HL-60/S4 (cell line): Measurements from ENCODE around the gene CBR4.
"Not testable (repeated sequence)": the region's sequence is repeated elsewhere in the genome, so short reads cannot be mapped to it uniquely, and the experiment has no call there.

Source experiments
- in situ Hi-C: fragments of 300-500 bp; cut with MboI; formaldehyde crosslinking; loops from 2 replicates; pipeline ENCODE4 v1.14.3; 2022; ENCODE audit warnings: low sequenced_read_pairs

The CBR4 gene

DNA sequence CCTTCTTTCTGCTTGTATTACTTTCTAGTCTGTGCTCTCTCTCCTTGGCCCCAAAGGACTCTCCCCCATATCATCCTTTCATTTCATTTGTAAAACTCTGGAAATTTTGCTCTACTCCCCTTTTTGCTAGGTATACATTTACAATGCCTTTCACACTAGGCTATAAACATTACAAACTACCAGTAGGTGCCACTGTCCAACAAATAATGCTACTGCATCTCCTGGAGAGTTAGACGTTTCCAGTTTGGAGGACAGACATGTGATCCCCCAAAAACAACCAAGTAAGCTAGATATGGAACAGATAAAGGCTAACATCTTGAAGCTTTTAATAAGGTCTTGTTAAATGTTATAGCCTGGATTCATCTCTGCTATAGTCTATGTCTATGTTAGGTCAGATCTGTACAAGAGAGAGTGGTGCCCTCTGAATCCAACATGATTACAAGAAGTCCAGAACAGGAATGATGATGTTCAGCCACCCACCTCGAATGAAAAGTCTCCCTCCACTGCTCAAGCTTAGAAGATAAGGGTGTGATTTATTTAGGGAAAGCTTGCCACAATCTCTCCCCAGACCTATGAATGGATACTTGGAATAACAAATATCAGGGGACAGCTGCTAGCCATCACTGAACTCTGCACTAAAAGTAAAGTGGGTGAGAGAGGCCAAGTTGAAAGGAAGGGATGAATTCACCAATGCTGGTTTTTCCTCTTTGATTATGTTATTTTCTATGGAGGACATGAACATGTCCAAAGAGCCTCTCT lies 14.3 kb downstream of the CBR4 start:
- in situ Hi-C loops, result no loop called here

DNA sequence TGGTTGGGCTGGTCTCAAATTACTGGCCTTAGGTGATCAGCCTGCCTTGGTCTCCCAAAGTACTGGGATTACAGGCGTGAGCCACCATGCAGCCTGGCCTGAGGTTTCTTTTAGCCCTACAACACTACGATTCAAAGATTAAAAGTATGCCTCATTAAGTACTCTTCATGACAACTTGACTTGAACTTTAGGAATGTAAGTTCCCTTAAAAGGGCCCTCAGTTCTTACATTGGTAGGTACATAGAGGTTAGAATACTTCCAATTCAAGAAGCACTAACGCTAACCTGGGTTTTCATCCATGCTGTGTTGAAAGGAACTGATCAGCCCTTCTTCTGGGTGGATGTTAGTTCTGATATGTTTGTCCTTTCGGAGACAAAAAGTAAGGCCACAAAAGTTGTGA lies 15.1 kb downstream of the CBR4 start:
- in situ Hi-C loops, result no loop called here

DNA sequence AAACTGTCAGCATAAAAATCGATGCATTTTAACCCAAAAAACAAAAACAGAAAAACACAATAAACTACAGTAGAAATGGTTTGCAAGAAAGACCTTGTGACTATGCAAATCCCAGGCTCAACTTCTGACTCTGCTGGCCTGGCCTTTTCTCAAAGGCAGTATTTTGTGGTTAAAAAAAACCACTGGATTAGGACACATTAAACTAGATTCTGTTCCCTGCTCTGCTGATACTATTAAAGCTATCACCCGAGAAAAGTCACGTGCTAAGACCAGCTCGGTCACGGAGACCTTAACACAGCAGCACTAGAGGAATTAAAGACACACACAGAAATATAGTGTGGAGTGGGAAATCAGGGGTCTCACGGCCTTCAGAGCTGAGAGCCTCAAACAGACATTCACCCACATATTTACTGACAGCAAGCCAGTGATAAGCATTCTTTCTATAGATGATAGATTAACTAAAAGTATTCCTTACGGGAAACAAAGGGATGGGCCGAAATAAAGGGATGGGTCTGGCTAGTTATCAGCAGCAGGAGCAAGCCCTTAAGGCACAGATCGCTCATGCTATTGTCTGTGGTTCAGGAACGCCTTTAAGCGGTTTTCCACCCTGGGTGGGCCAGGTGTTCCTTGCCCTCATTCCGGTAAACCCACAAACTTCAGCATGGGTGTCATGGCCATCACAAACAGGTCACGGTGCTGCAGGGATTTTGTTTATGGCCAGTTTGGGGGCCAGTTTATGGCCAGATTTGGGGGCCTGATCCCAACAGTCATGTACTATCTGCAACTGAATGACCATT lies 16.1 kb downstream of the CBR4 start:
- in situ Hi-C loops, result no loop called here

DNA sequence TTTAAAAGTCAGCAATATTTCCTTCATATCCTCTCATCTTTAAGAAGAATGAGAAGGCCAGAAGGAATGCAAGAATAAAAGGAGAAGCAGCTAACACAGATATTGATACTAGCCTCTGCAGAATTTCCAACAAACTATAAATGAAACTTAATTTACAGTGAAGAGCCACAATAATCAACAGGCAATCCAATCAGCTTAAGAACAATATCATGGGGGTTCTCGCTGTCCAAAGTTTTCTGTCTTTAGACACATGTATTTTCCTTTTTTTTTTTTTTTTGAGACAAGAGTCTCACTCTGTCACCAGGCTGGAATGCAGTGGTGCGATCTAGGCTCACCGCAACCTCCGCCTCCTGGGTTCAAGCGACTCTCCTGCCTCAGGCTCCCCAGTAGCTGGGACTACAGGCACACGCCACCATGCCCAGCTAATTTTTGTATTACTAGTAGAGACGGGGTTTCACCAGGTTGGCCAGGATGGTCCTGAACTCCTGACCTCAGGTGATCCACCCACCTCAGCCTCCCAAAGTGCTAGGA lies 17.0 kb downstream of the CBR4 start:
- in situ Hi-C loops, result not testable (repeated sequence)

DNA sequence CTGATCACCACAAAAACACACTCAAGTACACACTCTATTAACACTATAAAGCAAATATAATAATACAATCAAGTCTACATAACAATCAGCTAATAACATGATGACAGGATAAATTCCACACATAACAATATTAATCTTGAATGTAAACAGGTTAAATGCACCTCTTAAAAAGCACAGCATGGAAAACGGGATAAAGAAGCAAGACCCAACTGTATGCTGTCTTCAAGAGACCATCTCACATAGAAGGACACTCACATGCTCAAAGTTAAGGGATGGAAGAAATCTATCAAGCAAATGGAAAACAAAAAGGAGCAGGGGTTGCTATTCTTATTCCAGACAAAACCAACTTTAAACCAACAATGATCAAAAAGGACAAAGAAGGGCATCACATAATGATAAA lies 28.1 kb downstream of the CBR4 start:
- in situ Hi-C loops, result no loop called here

DNA sequence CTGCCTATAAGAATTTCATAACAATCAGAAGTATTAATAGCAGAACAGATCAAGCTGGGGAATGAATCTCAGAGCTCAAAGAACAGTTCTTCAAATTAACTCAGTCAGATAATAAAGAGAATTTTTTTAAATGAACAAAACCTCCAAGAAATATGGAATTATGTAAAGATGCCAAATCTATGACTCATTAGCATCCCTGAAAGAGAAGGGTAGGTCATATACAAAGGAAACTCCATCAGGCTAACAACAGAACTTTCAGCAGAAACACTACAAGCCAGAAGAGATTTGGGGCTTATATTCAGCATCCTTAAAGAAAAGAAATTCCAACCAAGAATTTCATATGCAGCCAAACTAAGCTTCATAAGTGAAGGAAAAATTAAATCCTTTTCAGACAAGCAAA lies 28.6 kb downstream of the CBR4 start:
- in situ Hi-C loops, result no loop called here

DNA sequence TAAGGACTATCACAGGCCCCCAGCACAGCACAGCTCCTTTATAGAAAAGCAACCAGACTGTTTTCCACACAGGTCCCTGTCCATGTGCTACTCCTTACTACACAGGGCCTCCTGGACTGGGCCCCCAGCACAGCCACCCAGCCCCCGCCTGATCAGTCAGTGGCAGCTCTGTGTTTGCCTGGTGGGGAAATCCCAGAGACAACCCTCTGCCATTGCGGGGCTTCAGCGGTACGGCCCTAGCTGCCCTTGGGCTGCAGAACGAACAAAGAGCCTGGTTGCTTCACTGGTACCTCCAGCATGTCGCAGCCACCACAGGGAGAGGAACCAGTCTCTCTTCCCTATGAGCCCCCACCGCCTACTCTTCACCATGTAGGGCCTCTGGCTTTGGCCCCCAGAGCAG lies 30.7 kb downstream of the CBR4 start:
- in situ Hi-C loops, result no loop called here

DNA sequence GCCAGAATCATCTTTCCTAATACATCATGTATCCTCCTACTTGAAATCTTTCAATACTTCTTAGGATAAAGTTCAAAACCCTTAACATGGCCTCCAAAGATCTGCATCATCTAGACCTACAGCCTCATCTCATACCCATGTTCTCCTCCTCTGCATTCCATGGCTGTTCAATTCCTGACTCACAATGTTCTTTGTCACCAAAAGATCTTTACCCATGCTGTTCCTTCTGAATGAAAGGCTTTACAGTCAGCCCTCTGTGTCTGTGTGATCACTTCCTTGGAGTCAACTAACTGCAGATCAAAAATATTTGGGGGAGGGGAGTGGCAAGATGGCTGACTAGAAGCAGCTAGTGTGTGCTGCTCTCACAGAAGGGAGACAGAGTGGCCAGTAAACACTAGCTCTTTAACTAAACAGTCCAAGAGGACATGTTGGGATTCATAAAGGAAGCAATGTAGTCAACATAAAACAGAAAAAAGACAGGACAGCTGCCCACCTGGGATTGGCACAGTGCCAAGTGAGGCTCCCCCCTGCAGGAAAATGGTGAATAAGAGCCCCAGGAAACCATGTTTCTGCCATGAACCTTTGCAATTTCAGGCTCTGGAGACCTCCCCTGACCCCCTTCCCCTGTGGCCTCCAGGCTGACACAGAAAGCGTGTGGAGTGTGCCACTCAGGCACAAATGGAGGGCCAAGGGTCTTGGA lies 31.9 kb downstream of the CBR4 start:
- in situ Hi-C loops, result no loop called here

DNA sequence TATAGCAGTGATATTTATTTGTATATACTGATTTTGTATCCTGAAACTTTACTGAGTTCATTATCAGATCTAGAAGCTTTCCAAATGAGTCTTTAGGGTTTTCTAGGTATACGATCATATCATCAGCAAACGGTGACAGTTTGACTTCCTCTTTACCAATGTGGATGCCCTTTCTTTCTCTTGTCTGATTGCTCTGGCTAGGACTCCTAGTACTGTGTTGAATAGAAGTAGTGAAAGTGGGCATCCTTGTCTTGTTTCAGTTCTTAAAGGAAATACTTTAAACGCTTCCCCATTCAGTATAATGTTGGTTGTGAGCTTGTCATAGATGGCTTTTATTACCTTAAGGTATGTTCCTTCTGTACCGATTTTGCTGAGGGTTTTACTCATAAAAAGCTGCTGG lies 37.5 kb downstream of the CBR4 start:
- in situ Hi-C loops, result no loop called here

DNA sequence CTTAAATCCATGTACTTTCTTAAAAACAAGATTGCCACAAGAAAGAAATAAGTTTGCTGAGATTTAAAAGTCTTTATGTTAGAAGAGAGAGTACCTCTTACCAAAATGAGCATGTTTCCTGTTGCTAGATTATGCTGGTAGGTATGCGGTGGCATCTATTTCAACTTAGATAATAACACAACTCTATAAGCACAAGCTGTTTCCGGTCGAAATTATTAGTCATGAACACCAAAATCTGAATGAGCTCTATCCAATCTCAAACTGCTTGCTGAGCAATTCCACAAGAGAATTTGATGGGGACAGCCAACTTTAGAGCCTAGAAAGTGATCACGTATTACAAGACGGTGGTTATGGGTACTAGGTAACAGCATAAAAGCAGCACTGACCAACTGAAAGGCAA lies 49.3 kb downstream of the CBR4 start:
- in situ Hi-C loops, result no loop called here

DNA sequence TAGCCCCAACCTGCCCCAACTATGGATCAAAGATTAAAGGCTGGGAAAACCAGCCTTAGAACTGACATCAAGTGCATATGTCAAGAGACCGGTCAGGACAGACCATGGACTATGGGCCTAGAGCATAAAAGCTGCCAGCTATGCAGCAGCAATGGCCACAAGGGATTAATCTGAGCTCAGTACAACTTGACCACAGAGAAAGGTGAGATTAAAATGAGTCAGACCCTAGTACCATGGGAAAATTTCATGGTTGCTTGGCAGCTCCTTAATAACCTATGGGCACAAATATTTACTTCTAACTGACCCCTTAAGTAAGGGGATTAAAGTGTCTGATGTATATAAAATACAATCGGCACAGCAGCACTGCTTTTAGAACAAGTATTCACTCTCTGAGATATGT lies 54.4 kb downstream of the CBR4 start:
- in situ Hi-C loops, result no loop called here

DNA sequence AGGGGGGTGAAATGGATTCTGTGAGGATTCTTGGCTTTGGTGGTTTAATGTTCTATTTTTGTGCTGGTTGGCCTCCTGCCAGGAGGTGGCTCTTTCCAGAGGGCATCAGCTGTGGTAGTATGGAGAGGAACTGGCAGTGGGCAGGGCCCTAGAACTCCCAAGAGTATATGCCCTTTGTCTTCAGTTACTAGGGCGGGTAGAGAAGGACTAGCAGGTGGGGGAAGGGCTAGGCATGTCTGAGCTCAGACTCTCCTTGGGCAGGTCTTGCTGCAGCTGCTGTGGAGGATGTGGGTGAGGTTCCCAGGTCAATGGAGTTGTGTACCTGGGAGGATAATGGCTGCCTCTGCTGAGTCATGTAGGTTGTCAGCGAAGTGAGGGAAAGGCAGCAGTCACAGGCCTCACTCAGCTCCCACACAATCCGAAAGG lies 57.2 kb downstream of the CBR4 start:
- in situ Hi-C loops, result not testable (repeated sequence)

DNA sequence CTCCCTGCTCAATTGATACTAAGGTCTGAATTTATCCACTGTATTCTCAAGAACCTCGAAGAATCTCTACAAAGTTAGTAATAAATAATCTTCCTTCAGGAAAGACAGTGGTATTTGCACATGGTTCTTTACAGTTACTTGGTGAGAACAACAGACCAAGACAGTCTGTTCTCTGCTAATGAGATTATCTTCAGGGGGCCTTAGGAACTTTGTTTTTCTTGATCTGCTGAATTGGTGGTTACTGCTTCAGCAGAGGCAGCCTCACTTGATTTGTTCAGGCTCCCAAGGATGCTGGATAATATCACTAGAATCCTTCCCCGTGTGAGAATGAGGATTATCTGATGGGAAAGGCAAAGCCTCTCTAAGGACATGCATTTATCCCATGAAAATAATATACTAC lies 64.8 kb downstream of the CBR4 start:
- in situ Hi-C loops, result no loop called here

DNA sequence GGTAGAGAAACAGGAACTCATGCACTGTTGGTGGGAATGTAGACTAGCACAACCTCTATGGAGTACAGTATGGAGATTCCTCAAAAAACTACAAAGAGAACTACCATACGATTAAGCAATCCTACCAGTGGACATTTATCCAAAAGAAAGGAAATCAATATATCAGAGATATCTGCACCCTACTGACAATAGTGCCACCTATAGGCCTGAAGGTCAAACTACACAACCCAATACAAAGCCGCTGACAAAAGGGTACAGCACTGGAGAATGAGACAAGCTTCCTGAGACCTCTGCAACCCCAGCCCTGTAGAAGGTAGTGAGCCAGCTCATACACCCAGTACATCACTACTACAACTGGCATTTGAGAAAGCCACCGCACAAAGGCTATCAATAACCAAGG lies 67.1 kb downstream of the CBR4 start:
- in situ Hi-C loops, result no loop called here
